ENCODE data around the gene C2CD2.

DNA sequence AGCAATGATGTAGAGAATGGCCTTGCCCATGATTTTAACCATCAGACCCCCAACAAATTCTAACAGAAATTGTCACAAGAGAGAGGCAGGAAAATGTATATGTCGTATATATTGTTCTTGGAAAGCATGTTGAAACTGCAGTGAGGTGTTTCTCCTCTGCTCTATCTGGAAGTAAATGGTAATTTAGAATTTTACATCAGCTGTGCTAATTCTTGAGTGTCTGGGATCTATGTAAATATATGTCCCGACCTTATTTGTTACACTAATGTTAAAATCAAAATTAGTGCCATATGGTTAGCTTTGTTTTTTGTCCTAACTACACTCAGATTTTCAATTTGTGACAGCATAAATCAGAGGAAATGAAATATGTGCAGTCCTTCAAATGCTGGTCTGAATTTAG, 35.9 kb upstream of the C2CD2 start:
- TF ChIP-seq SIN3A (conservative IDR thresholded peaks at IDR 0.05 in 1 of 2, IDR thresholded peaks at IDR 0.05 in 1 of 2; ENCODE audit: low read depth in 1 of 2, low read length in 2 of 2) (no peak), POLR2A (IDR thresholded peaks at IDR 0.05; ENCODE audit: control extremely low read depth in 1 of 2, low read depth in 2 of 2, low read length in 2 of 2) (no peak), CTCF (IDR thresholded peaks at IDR 0.05; ENCODE audit: control extremely low read depth in 1 of 3, insufficient read depth in 1 of 3, low read depth in 1 of 3, low read length in 3 of 3) (no peak), CBX8 (IDR thresholded peaks at IDR 0.05; ENCODE audit: borderline replicate concordance, low read depth, low read length) (no peak), SIX5 (IDR thresholded peaks at IDR 0.05; ENCODE audit: low read depth, low read length) (no peak), PHF8 (conservative IDR thresholded peaks at IDR 0.05; ENCODE audit: low read depth, low read length) (no peak), RAD21 (IDR thresholded peaks at IDR 0.05 in 1 of 2, conservative IDR thresholded peaks at IDR 0.05 in 1 of 2; ENCODE audit: low read depth in 2 of 2, low read length in 2 of 2) (no peak), POLR2AphosphoS5 (IDR thresholded peaks at IDR 0.05; ENCODE audit: low read depth, low read length) (no peak)
- TF ChIP-seq, protein P1, sequence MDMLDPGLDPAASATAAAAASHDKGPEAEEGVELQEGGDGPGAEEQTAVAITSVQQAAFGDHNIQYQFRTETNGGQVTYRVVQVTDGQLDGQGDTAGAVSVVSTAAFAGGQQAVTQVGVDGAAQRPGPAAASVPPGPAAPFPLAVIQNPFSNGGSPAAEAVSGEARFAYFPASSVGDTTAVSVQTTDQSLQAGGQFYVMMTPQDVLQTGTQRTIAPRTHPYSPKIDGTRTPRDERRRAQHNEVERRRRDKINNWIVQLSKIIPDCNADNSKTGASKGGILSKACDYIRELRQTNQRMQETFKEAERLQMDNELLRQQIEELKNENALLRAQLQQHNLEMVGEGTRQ (IDR thresholded peaks at IDR 0.05; ENCODE audit: low read length): no peak
- TF ChIP-seq, protein P2, sequence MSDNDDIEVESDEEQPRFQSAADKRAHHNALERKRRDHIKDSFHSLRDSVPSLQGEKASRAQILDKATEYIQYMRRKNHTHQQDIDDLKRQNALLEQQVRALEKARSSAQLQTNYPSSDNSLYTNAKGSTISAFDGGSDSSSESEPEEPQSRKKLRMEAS (IDR thresholded peaks at IDR 0.05): no peak
